Measurements from ENCODE around the gene PPP2R2C.

DNA sequence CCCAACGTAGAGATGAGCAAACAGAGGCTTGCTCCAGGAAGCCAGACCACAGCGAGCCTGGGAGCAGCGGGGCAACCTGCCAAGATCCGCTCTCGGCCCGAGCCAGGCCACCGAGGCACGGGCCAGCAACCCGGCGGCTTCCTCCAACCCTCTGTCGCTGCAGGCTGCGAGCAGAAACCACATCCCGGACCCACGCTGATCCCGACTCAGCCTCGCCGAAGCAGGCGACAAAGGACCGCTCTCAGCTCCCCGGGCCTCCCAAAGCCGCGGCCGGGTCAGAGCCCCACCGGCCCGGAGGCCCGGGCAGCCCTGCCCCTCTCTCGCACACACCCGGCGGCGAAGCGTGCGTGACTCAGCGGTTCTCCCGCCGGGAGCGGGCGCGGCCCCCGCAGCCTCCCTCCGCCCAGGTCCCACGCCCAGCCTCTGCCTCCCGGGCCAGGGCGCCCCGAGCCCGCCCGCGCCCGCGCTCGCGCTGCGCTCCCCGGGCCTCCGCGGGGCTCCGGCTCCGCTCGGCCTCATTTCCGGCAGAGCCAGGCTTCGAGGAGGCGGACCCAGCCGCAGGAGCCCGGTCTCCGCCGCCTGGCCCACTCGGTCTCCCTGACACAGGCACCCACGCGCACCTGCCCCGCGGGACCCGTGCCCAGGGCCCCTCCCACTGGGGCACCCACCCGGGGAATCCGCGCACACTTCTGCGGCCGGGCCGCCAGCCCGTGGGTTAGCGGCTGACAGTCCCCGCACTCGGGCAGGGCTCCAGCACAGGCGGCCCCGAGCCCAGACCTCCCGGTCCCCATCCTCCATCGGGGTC lies 1.7 kb downstream of the PPP2R2C start:
- no peak for TF ChIP-seq YY1 (IDR thresholded peaks at IDR 0.05; ENCODE audit: insufficient read depth, insufficient read length)
- TF ChIP-seq ZNF274 (IDR thresholded peaks at IDR 0.05; ENCODE audit: low read depth, low read length): no peak
- no peak for TF ChIP-seq SUZ12 (IDR thresholded peaks at IDR 0.05; ENCODE audit: extremely low read depth, insufficient read depth, insufficient read length)

Measured in NT2/D1 (cell line).